GM12864 (cell line): Measurements from ENCODE around the gene TEX264.

Experiments used
- DNase-seq: peaks from one replicate; pipeline ENCODE4 v3.0.0-alpha.2; 2011; ENCODE audit warnings: low read depth
- H3K4me3 ChIP-seq: 2 replicates; pipeline ENCODE4 v1.5.1; 2011; ENCODE audit warnings: mild to moderate bottlenecking, low read depth, low read length, control low read depth
- CTCF ChIP-seq: IDR thresholded peaks from 2 replicates; pipeline ENCODE4 v1.5.1; 2011; ENCODE audit warnings: low read depth, mild to moderate bottlenecking, moderate library complexity, low read length, control low read depth, inconsistent platforms; ENCODE audit errors: missing control alignments

Gene TEX264

GRCh38 chr3:51709675-51710074 lies 38.6 kb downstream of the TEX264 start:
- no peak for TF ChIP-seq CTCF
- no peak overlapping the region for H3K4me3 ChIP-seq
- DNase-seq = no peak

- no peak for DNase-seq
- TF ChIP-seq CTCF = no peak
- H3K4me3 ChIP-seq = no peak overlapping the region
Observed at GRCh38 chr3:51710631-51711351, 39.7 kb downstream of the TEX264 start.

GRCh38 chr3:51711352-51712037 lies 40.4 kb downstream of the TEX264 start:
- TF ChIP-seq CTCF = no peak
- DNase-seq = no peak

GRCh38 chr3:51712038-51712420 lies 41.0 kb downstream of the TEX264 start:
- DNase-seq = no peak
- H3K4me3 ChIP-seq = no peak overlapping the region
- TF ChIP-seq CTCF = no peak

More at GRCh38 chr3:51711352-51712037, 40.4 kb downstream of the TEX264 start:
- H3K4me3 ChIP-seq = no peak overlapping the region

- no peak overlapping the region for H3K4me3 ChIP-seq
- TF ChIP-seq CTCF = no peak
- no peak for DNase-seq
Observed at GRCh38 chr3:51712511-51712931, 41.5 kb downstream of the TEX264 start.

GRCh38 chr3:51712963-51713362 lies 41.9 kb downstream of the TEX264 start:
- H3K4me3 ChIP-seq = no peak overlapping the region
- no peak for TF ChIP-seq CTCF
- DNase-seq = no peak
